HL-60/S4 treated with phorbol 12-myristate 13-acetate at 8.2 ng/mL for 4 days and 3 days (cell line): Measurements from ENCODE around the gene ADAMTSL2.
"Not testable (repeated sequence)": the region's sequence is repeated elsewhere in the genome, so short reads cannot be mapped to it uniquely, and the experiment has no call there.

Experiments
- in situ Hi-C: fragments of 300-500 bp; cut with MboI; formaldehyde crosslinking; loops from 2 replicates; pipeline ENCODE4 v1.15.0; 2022; ENCODE audit warnings: low sequenced_read_pairs

Gene ADAMTSL2

DNA sequence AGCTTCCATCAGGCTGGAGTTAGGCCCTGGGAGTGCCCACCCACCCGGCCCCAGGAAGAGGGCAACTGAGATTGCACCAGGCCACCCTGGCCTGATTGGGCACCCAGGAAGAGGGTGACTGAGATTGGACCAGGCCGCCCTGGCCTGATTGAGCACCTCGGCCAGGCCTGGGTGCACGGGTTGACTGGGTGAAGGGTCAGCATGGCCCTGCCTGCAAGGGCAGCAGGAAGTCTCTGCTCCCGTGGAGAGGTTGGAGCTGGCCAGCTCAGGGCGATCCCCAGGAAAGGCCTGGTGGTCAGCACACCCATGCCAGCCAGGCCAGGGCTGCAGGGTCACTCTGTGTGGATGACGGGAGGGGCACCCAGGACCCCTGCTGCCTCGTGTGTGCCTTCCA, 11.8 kb downstream of the ADAMTSL2 start:
- in situ Hi-C loops, result no loop called here

DNA sequence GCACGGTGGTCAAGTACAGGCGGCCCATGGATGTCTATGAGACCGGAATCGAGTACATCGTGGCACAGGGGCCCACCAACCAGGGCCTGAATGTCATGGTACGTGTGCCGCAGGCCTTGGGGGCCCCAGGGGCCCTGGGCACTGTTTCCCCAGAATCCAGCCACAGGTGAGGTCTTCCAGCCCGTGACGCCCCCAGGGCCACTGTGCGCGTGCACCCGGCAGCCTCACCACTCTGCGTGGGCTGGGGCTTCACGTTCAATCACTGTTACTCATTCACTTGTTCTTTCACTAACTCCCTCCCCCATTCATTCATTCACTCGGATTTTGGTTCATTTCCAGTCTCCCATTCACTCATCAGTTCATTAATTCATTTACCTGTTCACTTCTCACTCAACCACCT, 12.6 kb downstream of the ADAMTSL2 start:
- in situ Hi-C loops, result no loop called here

DNA sequence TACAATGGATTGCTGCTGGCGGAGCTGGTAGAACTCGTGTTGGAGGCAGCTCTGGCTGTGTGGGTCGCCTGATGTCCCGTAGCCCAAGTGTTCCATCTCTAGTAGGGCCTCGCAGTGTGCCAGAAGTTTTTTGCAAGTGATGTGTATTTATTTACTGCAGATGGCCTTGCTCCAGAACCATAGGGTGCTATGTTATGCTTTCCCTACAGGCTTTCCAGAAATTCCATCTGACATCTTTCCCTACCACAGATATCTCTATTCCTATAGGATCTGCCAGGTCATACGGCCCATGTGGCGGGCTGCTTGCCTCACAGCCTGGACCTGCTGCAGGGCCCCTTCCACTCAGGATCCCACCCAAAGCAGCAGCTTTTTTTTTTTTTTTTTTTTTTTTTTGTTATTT, 16.9 kb downstream of the ADAMTSL2 start:
- in situ Hi-C loops, result no loop called here

DNA sequence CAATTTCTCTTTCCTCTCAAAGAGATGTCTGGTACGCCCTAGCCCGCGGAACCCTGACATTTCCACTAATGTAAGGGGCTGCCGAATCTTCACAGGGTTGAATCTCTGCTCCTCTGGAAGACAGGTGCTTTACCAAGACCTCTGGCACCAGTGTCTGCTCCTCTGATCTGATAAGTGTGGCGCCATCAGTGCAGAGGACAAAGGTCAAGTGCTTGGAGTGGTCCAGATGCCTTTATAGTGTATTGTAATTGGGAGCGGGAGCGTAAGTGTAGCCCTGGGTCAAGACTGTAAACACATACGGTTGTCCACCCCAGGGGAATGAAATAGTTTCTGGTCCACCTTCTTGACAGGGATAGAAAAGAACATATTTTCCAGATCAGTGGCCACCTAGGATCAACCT, 17.7 kb downstream of the ADAMTSL2 start:
- in situ Hi-C loops, result no loop called here

DNA sequence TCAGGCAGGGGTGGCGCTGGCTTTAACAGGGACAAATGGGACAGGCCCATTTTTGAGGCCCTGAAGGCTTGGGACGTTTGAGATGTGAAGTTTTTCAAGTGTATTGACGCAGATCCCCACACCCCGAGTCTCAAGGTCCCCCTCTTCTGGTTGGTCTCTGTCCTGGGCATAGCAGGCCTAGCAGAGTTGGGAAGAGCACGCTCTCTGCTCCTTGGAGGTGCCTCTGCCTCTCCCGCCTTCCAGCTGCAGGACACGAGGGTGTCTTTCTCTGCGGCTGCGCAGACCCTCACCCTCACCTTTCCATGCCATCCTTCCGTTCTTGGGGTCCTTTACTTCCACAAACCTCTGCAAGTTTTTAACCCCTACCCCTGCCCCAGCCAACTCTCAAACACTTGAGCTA, 18.6 kb downstream of the ADAMTSL2 start:
- in situ Hi-C loops, result no loop called here

DNA sequence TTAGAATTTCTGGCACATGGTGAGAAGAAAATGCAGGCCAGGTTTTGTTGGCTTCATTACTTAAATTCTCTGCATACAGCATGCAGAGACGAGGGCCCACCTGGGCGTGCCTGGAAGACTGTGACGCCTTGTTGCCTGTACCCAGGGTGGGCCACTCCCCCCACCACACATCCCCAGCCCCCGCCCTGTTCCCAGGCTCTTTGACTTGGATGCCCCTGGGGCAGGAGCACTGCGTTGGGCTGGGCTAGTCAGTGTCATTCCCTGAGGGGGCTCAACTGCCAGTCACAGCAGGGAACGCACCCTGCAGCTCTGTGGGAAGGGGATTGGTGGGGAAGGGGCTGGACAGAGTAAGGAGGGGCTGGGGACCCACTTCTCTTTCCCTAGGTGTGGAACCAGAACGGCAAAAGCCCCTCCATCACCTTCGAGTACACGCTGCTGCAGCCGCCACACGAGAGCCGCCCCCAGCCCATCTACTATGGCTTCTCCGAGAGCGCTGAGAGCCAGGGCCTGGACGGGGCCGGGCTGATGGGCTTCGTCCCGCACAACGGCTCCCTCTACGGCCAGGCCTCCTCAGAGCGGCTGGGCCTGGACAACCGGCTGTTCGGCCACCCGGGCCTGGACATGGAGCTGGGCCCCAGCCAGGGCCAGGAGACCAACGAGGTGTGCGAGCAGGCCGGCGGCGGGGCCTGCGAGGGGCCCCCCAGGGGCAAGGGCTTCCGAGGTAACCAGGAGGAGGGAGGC, 19.6 kb downstream of the ADAMTSL2 start:
- in situ Hi-C loops, result no loop called here

DNA sequence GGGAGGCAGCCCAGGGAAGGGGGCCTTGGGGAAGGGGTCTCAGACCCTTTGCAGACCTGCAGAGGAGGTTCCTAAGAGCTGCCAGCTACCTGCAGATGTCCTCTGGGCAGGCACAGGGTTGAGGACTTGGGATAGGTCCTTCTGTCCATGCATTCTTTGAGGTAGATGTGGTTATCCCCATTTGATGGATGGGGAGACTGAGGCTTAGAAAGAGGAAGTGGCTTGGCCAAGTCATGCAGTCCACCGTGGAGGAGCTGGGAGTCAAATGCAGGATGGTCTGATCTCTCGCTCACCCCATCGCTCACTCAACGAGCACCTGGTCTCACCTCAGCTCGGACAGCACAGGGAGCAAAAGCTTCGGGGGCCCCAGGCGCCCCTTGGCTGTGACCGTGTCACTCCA, 20.2 kb downstream of the ADAMTSL2 start:
- in situ Hi-C loops, result no loop called here

DNA sequence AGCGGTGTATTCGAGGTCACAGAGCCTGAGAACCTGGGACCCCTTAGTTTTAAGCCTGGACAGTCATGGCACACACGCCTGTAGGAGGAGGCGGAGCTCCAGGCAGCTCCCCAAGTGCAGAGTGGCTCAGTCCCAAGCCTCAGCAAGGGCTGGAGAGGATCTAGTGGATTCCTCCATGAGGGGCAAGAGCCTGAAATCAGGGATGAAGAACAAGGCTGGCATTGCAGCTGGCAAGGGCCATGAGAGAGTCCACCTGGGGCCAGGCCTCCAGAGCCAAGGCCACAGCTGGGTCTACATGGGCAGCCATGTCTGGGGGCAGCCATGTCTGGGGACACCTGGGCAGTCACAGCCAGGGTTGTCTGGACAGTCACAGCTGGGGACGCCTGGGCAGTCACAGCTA, 21.9 kb downstream of the ADAMTSL2 start:
- in situ Hi-C loops, result no loop called here

DNA sequence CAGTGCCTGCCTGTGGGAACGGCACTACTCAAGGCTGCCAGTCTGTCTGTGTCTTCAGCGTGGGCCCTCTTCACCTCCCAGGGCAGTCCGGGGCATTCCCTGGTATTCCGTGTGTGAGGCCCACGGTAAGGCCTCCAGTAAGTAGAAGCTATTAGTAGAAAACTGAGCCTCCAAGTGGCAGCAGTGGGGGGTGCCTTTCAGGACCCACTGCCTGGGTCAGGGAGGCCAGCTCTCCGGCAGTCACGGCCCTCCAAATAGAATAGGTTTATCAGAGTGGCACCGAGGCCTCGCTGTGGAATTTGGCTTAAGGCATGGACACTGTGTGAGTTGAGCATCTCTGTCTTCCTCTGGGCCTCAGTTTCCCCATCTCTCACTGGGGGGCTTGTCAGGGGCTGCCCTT, 23.1 kb downstream of the ADAMTSL2 start:
- in situ Hi-C loops, result no loop called here

DNA sequence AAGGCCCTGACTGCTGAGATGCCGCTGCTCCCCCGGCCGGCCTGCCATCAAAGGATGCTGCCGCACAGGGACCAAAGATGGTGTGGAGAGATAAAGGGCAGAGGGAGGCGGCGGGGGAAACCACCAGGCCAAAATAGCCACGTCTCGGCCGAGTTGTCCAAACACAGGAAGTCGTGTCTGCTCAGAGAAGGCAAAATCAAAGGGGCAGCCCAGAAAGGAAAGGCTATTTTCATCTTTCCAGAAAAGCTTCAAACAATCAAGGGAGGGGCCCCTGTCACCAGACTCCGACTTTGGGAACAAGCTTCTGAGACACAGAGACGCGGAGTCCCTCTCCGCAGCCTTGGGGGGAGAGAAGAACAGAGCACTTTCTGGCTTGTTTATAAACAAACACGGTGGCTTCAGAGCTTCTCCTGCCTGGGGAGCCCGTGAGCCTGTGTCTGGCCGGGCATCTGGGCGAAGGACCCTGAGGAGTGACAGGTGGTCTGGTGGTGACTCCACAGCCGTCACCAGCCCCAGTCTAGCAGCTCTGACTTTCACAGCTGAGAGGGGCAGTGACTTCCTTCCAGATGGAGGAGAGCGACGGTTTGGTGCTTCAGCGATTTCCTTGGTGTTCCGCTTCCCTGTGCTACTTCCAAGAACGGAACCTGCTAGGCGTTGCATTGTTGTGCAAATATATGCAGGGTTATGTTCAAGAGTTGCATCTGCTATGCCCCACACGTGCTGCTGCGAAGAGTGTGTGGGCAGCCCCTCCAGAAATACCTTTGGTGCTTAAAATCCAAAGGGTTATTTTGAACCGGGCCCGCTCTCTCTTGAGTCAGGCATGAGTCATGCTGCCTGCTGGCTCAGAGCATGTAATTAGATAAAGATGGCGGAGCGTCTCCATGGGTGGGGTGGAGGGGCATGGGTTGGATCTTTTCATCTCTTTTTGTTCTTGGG, 24.0 kb downstream of the ADAMTSL2 start:
- in situ Hi-C loops, result no loop called here

DNA sequence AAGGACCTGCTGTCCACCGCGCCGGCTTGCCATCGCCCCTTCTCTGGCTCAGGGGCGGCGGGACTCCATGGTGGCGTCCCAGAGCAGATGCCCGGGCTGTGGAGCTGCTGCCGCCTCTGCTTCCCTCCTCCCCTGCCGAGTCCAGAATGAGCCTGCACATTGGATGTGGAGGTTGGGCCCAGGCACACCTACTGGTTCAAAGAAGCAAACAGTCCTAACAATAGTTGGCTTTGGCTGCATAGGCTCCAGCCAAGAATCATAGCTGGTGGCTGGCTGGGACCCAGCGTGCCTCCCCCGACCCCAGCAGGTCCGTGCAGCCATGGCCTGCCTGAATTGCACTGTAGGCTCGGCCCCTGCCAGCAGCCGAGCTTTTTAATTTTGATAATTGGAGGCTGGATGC, 25.8 kb downstream of the ADAMTSL2 start:
- in situ Hi-C loops, result no loop called here

DNA sequence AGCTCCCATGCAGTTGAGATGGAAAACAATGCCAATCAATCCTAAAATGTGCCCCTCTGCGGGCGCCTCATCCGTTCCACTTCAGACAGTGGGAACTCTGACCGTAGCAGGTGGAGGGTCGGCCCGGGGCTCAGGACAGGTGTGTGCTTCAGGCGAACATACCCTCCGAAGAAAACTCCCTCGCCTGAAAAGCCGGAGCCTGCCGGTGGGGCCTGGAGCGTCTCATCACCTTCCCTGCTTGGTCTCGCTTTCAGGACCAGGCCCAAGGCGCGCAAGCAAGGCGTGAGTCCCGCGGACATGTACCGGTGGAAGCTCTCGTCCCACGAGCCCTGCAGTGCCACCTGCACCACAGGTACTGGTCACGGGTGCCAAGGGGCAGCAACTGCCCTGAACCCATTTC, 26.4 kb downstream of the ADAMTSL2 start:
- in situ Hi-C loops, result no loop called here

DNA sequence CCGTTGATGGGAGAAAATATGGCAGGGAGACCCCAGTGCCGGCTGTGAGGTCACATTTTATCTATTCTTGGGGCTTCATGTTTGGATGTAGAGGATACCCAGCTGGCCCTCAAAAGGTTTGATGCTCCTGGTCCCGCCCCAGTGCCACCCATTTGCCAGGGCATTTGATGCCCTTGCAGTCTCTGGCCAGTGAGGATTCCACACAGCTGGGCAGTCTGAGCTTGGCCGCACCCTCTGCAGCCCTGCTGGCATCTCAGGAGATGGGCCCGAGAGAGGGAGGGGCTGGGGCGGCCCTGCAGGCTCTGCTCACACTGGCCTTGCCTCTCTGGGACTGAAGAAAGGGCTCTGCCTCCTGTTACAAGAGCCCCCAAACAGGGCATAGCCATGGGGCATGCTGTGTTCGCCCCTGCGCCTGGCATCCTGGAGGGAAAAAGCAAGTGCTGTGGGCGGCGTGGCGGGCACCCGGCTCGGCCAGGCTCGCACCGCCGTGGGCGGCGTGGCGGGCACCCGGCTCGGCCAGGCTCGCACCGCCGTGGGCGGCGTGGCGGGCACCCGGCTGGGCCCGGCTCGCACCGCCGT, 27.6 kb downstream of the ADAMTSL2 start:
- in situ Hi-C loops, result no loop called here

DNA sequence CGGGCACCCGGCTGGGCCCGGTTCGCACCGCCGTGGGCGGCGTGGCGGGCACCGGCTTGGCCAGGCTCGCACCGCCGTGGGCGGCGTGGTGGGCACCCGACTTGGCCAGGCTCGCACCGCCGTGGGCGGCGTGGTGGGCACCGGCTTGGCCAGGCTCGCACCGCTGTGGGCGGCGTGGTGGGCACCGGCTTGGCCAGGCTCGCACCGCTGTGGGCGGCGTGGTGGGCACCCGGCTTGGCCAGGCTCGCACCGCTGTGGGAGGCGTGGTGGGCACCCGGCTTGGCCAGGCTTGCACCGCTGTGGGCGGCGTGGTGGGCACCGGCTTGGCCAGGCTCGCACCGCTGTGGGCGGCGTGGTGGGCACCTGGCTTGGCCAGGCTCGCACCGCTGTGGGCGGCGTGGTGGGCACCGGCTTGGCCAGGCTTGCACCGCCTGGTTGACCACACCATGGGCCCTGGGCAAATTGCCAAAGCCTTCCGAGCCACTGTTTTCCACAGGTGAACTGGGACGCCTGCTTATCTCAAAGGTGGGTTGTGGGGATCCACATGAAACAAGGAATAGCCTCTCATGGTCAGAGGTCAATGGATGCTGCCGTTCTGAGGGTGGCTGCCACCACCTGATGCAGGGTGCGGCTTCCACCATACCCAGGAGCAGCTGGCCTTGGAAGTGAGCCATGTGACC, 28.2 kb downstream of the ADAMTSL2 start:
- in situ Hi-C loops, result no loop called here

DNA sequence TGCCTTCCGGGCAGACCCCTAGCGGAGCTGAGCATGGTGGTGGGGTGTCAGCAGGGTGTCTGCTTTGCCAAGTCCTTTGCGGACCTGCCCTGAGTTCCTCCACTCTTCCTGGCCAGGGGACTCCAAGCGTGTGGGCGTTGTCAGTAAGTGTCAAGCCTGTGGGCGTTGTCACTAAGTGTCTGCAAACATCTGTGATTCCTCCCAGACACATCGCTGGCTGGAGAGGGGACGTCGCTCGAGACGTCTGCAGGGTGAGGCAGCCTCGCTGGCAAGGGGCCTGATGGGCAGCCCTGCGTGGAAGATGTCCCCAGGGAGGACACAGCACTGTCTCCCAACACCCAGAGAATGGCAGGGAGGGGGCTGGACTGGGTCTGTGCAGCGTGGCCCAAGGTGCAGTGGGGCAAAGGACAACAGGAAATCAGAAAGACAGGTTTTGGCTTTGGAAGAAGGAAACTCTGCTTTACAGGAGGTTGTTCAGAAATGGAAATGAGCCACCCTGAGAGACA, 28.8 kb downstream of the ADAMTSL2 start:
- in situ Hi-C loops, result no loop called here

DNA sequence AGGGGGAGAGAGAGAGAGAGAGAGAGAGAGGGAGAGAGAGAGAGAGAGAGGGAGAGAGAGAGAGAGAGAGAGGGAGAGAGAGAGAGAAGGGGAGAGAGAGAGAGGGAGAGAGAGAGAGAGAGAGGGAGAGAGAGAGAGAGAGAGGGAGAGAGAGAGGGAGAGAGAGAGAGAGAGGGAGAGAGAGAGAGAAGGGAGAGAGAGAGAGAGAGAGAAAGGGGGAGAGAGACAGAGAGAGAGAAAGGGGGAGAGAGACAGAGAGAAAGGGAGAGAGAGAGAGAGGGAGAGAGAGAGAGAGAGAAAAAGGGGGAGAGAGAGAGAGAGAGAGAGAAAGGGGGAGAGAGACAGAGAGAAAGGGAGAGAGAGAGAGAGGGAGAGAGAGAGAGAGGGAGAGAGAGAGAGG, 29.3 kb downstream of the ADAMTSL2 start:
- in situ Hi-C loops, result not testable (repeated sequence)

DNA sequence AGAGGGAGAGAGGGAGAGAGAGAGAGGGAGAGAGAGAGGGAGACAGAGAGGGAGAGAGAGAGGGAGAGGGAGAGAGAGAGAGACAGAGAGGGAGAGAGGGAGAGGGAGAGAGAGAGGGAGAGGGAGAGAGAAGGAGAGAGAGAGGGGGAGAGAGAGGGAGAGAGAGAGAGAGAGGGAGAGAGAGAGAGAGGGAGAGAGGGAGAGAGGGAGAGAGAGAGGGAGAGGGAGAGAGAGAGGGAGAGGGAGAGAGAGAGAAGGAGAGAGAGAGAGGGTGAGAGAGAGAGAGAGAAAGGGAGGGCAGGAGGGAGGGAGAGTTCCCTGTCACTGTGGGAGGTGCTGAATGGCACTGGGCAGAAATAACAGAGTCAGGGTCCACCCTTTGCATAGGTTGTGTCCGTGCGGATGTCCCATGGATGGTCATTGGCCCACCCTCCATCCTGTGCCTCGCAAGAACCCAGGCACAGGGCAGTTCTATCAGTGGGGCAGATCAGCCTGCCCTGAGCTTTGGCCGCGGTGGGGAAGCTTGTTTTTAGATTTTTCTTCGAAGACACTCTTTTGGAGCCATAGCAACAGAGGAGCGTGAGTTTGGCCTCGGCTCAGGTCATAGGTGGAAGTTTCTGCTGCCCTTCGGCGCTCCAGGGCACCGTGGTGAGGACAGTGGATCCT, 30.1 kb downstream of the ADAMTSL2 start:
- in situ Hi-C loops, result no loop called here

DNA sequence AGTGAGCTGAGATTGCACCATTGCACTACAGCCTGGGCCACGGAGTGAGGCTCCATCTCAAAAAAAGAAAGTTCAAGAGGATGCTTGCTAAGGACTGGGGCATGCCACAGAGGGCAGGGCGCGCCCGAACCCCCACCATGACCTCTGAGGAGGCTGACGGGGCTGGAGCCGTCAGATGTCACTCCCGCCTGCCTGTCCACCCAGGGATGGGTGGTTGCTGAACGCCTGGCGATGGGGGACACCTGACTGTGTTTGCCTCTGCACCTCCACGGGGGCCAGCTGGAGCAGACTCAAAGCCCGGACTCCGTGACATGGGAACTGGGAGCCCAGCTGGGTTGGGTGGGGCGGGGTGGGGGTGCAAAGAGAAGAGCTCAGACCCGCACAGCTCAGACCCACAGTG, 31.9 kb downstream of the ADAMTSL2 start:
- in situ Hi-C loops, result no loop called here

DNA sequence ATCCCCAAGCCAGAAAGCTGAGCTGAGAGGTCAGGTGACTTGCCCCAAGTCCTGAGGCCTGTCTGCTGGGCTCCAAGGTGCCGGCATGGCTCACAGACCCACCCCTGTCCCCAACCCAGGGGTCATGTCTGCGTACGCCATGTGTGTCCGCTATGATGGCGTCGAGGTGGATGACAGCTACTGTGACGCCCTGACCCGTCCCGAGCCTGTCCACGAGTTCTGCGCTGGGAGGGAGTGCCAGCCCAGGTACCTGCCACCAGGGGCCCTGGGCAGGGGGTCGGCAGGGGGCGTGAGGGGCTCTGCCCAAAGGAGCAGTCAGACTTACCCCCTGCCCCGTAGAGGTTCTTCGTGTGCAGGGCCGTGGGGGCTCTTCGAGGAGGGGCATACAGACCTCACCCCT, 32.3 kb downstream of the ADAMTSL2 start:
- in situ Hi-C loops, result no loop called here

DNA sequence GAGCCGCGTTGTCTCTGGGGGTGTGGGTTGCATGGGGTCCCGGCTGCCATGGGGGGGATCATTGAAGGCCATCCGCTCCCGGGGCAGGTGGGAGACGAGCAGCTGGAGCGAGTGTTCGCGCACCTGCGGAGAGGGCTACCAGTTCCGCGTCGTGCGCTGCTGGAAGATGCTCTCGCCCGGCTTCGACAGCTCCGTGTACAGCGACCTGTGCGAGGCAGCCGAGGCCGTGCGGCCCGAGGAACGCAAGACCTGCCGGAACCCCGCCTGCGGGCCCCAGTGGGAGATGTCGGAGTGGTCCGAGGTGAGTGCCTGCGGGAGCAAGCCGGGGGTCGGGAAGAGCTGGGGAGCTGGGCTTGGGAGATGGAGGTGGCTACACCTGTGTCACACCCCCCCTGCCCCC, 33.7 kb downstream of the ADAMTSL2 start:
- in situ Hi-C loops, result no loop called here
